Measurements from ENCODE around the gene DDX39A.
"Not testable (repeated sequence)": the region's sequence is repeated elsewhere in the genome, so short reads cannot be mapped to it uniquely, and the experiment has no call there.

The DDX39A gene

DNA sequence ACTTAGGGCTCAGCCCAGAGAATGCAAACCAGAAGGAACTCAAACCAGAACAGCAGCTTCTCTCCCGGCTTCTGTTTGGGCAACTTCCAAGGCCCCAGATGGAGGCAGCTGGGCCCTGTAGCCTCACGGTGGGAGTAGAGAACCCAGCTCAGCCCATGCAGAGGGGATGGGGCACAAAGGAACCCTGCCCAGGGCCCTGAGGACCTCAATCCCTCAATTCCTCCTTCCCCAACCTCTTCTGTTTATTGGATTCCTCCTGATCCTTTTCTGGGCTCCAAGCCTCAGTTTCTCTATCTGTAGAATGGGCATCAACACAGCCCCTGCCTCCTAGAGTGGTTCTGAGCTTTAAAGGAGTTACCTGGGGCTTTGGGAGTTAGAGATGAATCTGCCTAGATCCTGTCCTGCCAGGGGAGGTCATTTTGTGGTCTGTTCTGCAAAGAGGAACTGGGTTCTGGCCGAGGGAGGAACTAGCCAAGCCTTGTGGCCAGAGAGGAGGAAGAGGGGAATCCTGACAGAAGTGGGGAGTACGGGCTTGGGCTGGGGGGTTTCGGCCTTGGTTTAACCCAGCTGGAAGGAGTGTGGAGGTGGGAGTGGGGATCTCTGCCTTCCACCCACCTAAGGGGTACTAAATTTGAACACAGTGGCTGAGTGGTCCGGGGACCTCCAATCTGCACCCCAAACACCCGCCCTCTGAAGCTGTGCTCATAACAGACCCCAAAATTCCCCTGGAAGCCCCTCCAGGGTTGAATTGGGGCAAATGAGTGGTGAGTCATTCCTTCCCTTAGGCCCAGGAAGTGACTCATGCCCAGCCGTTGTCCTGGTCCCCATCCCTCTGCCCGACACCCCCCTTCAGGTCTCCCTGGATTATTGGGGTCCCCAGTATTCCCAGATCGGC is 35.2 kb downstream of the DDX39A start:
- no peak for DNase-seq

DNA sequence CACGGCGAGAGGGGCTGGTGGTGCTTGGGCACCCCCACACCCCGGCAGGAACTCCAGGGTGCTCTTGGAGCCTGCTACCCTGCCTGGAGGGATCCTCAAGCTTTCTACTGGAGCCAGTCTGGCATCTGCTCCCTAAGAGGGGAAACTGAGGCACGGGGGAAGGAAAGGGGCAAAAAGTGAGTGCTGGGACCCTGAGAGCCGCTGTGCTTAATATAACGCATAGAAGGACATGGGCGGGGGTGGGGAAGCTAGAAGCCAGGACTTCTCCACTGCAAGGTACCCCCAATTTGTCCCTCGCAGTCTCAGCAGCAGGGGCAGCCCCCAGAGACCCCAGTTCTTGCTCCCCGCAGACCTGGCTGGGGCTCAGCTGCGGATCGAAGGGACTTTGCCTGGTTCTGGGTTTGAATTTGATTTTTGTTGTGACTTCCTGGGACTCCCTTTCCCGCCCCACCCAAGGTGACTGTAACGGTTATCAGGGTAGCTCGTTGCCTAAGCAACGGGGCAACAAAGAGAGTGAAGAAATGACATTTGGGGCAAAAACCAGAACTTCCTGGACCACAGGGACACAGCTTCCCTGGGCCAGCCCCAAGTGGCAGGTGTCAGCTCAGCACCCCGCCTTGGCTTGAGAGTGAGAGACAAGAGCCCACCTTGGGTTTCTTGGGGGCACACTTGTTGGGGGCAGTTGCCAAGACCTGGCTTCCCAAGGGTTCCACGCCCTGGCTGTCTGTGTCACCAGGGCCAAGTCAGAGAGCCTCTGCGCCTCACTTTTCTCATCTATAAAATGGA is 37.3 kb downstream of the DDX39A start:
- no peak for DNase-seq

DNA sequence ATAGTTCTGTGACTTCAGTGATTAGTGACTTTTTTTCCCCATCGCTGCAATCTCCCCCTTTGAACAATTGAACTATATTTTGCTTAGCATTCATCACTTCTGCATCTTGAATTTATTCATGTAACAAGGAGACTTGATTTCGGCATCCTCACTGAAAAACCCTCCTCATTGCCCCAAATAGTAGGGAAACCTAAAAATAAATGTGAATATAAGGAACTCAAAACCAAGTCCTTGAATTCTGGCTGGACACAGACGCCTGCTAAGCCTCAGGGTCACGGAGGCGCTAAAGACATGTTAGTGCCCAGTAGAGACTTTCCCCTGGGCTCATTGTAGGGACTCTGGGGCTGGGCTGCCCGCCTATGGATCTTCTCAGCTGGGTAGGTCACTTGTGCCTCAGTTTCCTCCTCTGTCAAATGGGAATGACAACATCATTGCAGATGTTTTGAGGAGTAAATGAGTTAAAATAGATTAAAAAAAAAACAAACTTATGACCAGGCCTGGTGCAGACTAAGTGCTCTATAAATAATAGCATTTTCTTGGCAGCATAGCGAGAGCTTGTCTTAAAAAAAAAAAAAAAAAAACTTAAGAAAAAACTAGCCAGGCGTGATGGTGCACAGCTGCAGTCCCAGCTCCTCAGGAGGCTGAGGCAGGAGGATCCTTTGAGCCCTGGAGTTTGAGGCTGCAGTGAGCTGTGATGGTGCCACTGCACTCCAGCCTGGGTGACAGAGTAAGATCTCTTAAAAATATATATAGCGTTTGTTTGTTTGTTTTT is 39.7 kb downstream of the DDX39A start:
- no peak for DNase-seq

DNA sequence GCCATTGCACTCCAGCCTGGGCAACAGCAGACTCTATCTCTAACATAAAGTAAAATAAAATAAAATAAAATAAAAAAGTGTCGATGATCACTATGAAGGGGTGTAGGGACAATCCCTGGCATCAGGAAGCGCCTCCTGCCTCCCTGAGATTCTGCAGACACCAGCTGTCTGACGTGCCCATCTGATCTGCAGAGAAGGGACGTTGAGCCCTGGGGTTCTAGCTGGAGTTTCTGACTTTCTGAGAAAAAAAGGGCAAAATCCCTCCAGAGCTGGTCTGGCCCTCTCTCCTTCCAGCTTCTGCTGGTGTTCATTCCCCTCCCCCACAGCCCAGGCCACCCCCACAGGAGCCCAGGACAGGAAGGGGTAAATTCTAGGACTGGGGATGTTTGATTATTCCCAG is 40.3 kb downstream of the DDX39A start:
- no peak for DNase-seq

DNA sequence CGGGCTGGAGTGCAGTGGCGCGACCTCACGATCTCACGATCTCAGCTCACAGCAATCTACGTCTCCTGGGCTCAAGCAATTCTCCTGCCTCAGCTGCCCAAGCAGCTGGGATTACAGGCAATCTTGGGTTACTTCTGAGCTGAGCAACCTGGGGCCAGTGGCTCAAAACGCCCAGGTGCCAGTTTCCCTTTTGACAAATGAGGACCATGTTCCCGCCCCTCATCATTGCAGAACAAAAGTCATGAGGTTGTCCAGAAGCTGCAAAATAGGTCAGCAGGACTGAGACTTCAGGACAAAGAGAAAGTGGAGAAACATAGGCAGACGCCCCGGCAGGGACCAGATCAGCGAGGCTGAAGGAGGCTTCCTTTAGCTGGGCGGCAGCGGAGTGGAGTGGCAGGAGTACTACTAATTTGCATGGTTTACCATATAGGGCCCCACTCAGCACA is 41.2 kb downstream of the DDX39A start:
- DNase-seq: no peak

DNA sequence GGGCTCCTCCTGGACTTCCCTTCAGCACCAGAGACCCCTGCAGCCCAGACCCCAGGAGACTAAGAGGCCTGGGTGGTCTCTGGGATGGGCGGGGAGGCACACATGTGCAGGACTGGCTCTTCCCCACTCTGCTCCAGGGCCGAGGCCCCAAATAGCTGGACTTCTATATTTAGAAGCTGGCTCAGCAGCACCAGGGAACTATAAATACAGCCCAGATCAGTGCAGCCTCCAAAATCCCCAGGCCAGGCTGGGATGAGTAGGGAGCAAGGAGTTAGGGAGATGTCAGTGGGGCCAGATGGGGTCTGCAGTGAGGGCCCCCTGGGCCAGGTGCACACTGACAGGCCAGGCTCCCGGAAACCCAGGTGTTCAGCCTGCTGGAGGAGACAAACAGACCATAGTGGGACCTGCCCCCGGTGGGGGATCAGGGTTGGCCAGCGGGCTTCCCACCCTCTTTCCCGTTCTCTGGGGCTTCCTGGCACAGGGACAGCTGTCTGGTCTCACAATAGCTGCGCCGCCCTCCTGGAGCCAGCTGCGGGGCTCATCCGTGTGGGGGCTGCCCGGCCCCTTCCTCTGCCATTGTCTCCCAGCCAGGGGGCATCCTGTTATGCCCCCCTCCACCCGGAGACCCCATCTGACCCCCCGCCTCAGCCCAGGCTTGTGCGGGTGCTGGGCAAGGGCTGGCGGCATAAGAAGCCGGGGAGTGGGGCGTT is 43.4 kb downstream of the DDX39A start:
- no peak for DNase-seq

DNA sequence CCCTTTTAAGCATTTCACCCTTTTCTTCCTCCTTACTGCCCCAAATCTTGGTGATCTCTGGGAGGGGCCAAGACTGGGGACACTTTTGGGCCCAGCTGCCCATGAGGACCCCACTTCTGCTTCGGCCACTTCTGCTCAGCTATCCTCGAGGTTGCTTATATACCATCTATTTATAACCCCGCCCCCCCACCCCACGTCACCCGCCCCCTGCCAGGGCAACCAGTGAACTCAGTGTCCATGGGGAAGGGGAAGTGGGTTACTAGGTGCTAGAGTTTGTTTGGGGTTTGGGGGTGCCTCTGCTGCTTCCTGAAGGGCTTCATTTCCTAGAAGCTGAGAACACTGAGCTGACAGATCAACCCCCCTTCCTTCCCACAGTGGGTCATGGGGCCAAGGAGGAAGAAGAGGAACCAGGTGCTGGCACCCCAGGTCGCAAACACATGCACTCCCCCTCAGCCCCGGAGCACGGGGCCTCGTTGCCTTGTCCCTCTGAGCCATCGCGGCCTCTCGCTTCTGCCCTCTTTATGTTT is 44.0 kb downstream of the DDX39A start:
- DNase-seq: no peak

DNA sequence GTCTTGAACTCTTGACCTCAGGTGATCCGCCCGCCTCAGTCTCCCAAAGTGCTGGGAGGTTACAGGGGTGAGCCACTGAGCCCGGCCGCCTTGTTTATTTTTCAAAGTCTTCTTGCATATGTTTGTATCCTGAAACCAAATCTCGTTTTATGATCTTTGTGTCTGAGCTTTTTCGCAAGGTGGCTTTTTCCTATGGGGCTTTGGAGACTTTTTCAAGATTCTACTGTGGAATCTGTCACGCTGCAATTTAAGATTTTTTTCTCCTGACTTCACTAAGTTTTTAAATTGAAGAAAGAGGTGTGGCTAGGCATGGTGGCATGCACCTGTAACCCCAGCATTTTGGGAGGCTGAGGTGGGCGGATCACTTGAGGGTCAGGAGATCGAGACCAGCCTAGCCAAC is 44.8 kb downstream of the DDX39A start:
- not testable (repeated sequence) for DNase-seq

DNA sequence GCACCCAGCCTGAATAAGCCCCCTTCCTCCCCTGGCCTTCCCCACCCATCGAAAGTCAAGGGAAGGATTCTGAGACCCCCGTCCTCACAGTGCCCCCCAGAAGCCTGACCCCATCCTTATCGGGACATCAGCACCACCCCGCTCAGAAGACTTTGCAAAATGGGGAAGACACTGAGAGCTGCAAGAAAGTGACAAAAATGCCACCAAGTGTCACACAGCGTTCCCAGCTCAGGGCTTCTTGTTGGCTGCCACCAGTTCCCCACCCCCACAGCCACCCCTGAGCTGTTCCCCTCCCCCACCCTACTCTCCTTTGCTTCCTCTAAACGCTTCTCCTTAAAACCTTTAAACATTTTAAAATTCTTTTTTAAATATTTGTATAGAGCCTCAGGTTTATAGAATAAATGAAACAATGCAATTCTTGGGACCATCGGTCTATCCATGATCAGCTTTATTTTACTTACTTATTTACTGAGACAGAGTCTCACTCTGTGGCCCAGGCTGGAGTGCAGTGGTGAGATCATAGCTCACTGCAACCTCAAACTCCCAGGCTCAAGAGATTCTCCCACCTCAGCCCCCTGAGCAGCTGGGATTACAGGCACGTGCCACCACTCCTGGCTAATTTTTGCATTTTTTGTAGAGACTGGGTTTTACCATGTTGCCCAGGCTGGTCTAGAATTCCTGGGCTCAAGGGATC is 46.6 kb downstream of the DDX39A start:
- DNase-seq: not testable (repeated sequence)

DNA sequence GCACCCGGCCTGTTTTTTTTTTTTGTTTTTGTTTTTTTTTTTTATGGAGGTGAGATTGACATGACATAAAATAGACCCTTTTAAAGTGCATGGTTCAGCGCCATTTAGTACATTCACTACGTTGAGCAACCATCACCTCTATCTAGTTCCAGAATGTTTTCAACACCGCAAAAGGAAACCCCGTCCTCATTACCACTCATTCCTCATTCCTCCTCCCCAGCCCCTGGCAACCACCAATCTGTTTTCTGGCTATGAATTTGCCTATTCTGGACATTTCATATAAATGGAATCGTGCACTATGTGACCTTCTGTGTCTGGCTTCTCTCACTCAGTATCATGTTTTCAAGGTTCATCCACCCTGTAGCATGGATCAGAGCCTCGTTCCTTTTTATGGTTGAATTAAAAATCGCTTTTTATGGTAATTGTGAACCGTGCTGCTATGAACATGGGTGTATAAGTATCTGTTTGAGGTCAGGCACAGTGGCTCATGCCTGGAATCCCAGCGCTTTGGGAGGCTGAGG is 47.8 kb downstream of the DDX39A start:
- DNase-seq: no peak

DNA sequence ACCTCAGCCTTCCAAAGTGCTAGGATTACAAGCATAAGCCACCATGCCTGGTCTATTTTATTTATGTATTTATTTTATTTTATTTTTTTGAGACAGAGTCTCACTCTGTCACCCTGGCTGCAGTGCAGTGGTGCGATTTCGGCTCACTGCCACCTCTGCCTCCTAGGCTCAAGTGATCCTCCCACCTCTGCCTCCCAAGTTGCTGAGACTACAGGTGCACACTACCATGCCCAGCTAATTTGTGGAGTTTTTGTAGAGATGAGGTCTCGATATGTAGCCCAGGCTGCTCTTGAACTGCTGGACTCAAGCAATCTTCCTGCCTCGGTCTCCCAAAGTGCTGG is 48.2 kb downstream of the DDX39A start:
- no peak for DNase-seq

DNA sequence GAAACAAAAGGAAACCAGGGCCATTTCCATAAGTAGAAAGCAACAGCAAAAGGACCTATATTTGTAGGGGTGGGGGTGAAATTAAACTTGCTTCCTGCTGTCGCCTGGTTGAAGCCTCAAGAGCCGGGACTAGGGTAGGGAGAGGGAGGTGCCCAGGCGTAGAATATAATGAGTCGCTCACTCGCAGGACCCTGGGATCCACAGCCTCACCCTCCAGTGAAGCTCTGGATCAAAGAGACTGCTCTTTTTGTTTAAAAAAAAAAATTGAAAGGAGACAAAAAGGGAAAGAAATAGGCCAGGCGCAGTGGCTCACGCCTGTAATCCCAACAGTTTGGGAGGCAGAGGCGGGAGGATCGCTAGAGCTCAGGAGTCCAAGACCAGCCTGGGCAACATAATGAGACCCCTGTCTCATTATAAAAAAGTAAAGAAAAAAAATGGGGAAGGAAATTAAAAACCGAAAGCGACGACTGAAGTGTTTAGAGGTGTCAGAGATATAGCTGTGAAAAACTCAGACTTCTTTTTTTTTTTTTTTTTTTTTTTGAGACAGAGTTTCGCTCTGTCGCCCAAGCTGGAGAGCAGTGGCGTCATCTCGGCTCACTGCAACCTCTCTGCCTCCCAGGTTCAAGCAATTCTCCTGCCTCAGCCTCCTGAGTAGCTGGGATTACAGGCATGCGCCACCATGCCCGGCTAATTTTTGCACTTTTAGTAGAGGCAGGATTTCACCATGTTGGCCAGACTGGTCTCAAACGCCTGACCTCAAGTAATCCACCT is 48.8 kb downstream of the DDX39A start:
- no peak for DNase-seq

DNA sequence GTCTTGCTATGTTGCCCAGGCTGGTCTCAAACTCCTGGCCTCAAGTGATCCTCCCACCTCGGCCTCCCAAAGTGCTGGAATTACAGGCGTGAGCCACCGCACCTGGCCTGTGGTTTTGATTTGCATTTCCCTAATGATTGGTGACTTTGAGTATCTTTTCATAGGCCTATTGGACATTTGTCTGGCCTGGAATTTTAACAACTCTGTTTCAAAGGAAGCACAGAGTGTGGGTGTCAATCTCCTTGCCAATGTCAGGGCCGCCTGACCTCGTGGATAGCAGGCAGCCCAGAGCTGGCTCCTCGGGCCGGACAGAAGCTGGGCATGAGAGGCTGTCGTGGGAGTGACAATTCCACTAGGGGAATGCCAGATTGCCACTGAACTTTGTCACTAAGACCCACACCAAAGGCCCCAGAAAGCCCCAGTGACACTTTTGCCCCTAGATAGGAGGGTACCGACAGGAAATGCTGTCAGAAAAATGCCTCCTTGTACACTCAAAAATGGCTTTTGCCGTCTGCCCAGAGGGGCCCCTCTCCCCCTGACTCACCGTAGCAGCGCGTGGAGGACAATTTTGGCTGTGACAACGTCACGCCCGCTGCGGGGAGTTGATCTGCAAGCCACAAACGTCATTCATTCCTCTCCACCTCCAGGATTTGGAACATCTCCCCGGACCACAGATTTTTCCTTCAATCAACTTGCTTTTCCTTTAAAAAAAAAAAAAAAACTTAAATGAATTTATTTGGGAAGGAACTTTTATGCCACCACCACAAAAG is 49.6 kb downstream of the DDX39A start:
- no peak for DNase-seq

DNA sequence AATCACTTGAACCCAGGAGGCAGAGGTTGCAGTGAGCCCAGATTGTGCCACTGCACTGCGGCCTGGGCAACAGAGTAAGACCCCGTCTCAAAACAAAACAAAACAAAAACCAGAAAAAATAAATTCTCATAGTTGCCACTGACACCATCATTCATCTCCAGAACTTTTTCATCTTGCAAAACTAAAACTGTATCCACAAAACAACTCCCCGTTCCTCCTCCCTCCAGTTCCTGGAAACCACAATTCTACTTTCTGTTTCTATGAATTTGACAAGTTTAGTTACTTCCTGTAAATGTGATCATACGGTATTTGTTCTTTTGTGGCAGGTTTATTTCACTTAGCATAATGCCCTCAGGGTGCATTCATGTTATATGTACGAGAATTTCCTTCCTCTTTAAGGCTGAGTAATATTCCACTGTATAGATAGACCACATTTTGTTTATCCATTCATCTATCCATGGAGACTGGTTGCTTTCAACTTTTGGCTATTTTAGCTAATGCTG is 51.1 kb downstream of the DDX39A start:
- DNase-seq: no peak

DNA sequence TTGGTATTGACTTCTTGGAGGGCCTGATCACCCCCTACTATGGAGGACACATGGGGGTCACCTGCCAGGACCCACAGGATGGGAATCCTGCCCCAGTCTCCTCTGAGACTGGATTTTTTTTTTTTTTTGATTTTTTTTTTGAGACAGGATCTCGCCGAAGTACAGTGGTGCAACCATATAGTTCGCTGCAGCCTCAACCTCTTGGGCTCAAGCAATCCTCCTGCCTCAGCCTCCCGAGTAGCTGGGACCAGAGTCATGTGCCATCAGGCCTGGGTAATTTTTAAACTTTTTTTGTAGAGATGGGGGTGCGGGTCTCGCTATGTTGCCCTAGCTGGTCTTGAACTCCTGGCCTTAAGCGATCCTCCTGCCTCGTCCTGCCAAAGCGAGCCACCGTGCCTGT is 52.1 kb downstream of the DDX39A start:
- DNase-seq: no peak

DNA sequence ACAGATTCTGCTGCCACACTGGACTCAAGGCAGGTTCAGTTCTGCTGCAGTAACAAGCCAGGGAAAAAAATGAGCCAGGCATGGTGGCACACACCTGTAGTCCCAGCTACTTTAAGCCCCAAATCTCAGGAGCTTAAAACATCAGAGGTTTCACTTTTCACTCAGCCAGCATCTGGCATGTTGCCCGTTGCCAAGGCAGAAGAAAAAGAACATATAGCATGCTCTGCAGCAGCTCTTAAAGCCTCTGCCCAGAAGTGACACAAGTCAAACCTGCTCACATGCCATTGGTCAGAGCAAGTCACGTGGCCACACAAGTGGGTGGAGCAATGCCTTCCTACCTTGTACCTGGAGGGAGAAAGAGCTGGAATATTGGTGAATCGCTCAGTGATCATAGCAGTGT is 52.6 kb downstream of the DDX39A start:
- DNase-seq: peak; percentile 12

DNA sequence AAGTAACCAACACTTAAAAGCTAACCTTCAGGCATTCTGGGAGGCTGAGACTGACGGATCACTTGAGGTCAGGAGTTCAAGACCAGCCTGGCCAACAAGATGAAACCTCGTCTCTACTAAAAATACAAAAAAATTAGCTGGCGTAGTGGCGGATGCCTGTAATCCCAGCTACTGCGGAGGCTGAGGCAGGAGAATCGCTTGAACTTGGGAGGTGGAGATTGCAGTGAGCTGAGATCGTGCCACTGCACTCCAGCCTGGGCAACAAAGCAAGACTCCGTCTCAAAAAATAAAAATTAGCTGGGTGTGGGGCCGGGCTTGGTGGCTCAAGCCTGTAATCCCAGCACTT is 55.1 kb downstream of the DDX39A start:
- DNase-seq: not testable (repeated sequence)

DNA sequence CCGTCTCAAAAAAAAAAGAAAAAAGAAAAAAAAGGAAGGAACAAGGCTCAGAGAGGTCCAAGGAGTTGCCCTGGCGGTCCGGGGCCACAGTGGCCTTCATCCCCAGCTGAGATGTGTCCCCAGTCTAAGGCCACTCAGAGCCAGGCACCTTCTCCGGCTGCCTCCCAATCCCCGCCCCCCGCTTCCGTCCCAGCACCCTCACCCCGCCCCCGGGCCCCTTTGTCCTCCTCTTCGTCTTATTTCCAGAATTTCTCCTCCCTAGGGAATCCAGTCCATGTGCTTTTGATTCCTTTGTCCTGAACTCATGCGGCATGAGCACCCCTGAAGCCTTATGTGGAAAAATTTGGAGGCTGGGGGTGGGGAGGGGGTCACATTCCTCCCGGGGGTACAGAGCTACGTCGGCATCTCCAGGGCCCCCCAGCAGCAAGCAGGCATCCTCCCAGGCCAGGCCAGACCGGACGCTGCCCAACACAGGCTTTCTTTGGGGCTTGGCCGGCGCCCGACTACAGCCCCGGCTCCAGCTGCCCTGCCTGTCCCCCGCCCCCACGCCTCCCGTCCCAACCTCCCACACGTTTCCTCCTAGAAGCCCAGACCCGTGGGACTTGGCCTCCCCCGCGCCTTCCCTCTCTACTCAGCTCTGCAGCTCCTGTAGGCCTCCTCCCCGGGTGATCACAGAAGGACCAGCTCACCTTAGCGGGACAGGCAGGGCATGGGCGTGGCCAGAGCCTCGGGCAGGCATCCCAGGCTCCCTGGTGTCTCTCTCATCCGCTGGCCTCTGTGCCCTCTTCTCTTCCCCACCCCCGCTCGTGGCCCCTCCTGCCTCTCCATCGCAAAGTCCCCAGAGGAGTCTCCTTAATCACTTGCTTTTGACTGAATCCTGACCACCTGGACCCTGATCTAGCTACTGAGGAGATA is 55.7 kb downstream of the DDX39A start:
- DNase-seq: no peak

DNA sequence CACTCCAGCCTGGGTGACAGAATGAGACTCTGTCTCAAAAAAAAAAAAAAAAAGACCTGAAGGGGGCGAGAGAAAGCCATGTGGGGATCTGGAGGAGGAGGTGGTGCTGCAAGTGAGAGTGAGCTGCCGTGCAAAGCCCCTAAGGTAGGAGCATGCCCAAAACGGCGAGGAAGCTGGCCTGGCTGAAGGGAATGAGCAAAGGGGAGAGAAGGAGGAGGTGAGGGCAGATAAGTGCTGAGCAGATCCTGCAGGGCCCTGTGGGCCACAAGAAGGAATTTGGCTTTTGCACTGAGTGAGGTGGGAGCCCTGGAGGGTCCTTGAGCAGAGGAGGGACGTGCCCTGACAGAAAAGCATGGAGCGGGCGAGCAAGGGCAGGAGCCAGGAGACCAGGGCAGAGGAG is 57.3 kb downstream of the DDX39A start:
- DNase-seq: no peak
